B cell (primary cell): ENCODE results near the gene PHYHIPL. TPM values are rescaled to one million over a fixed set of nuclear protein-coding genes. Genes with fewer than 3 reads are reported as not detected.

ENCODE experiments used
- ATAC-seq: fragments of 200-7000 bp; cut with Tn5 transposase; one replicate; pipeline ENCODE4 v1.10.0; 2021; ENCODE audit warnings: low read depth, mild to moderate bottlenecking, moderate number of reproducible peaks, moderate library complexity
- CTCF ChIA-PET: fragments of 350-600 bp; sonication (Branson Sonifier 250); formaldehyde crosslinking; loops from one replicate; lab custom pipeline; 2021; ENCODE audit warnings: antibody characterized with exemption, inconsistent platforms; lab: Charles Lee
- POLR2A ChIA-PET: fragments of 350-600 bp; sonication (Branson Sonifier 250); formaldehyde crosslinking; loops from one replicate; lab custom pipeline; 2021; ENCODE audit warnings: antibody characterized with exemption; lab: Charles Lee
- DNase-seq: peaks from one replicate; pipeline ENCODE4 v3.0.0; 2013
- H2AFZ ChIP-seq: 2 replicates; pipeline ENCODE4 v1.6.1; 2012; ENCODE audit warnings: mild to moderate bottlenecking, low read depth, low read length; ENCODE audit not compliant: insufficient read depth, poor library complexity, severe bottlenecking
- H3K27ac ChIP-seq, 2 donors: 1 replicate in 1 of 2; 2 replicates in 1 of 2; pipeline ENCODE4 v1.5.1; 2012 to 2013; ENCODE audit warnings: low read length in 2 of 2, mild to moderate bottlenecking in 2 of 2, moderate library complexity in 1 of 2
- H3K27me3 ChIP-seq, 4 experiments: fragments of 200-600 bp in 1 of 4; sonication (generic) in 1 of 4; replicated peaks in 1 of 4; 1 replicate in 2 of 4; 2 replicates in 2 of 4; pipeline versions ENCODE4 v1.6.1 to v1.7.0; 2013 to 2016; ENCODE audit warnings: low read length in 3 of 4, mild to moderate bottlenecking in 2 of 4, mixed read lengths in 1 of 4, moderate library complexity in 1 of 4; ENCODE audit not compliant: insufficient read depth in 4 of 4, control insufficient read depth in 3 of 4; ENCODE audit errors: control extremely low read depth in 1 of 4
- H3K36me3 ChIP-seq, 2 experiments: replicated peaks in 1 of 2; 1 replicate in 1 of 2; 2 replicates in 1 of 2; pipeline versions ENCODE4 v1.6.1 to v1.7.1; 2013; ENCODE audit warnings: low read length in 1 of 2; ENCODE audit not compliant: insufficient read depth in 2 of 2, control insufficient read depth in 1 of 2; ENCODE audit errors: control extremely low read depth in 1 of 2, extremely low read depth in 1 of 2
- H3K4me1 ChIP-seq, 2 donors: fragments of 200-600 bp in 1 of 2; sonication (generic) in 1 of 2; 1 replicate in 1 of 2; 2 replicates in 1 of 2; pipeline versions ENCODE4 v1.5.1 to v1.6.1; 2013 to 2017; ENCODE audit warnings: low read length in 2 of 2; ENCODE audit not compliant: control insufficient read depth in 2 of 2, insufficient read depth in 2 of 2
- H3K4me2 ChIP-seq: replicated peaks from 2 replicates; pipeline ENCODE3; 2012; ENCODE audit warnings: mild to moderate bottlenecking, low read depth, low read length; ENCODE audit not compliant: poor library complexity, severe bottlenecking
- H3K4me3 ChIP-seq, 5 experiments: fragments of 200-600 bp in 1 of 5; sonication (generic) in 1 of 5; 1 replicate in 3 of 5; 2 replicates in 2 of 5; pipeline versions ENCODE4 v1.5.1 to v1.7.0; 2011 to 2016; ENCODE audit warnings: low read length in 4 of 5, mild to moderate bottlenecking in 4 of 5, low read depth in 2 of 5, control low read depth in 1 of 5, moderate library complexity in 1 of 5; ENCODE audit not compliant: insufficient read depth in 1 of 5; ENCODE audit errors: control extremely low read depth in 1 of 5, extremely low read depth in 1 of 5
- H3K79me2 ChIP-seq: fragments of 200-600 bp; sonication (generic); one replicate; pipeline ENCODE4 v1.6.0; 2016; ENCODE audit warnings: low read length; ENCODE audit not compliant: control insufficient read depth, insufficient read depth
- H3K9ac ChIP-seq: fragments of 200-600 bp; sonication (generic); 2 replicates; pipeline ENCODE4 v1.6.1; 2017; ENCODE audit warnings: mild to moderate bottlenecking, low read length, moderate library complexity
- H3K9me3 ChIP-seq, 3 donors: one replicate each; pipeline versions ENCODE4 v1.6.1 to v1.7.1; 2013; ENCODE audit warnings: low read length in 2 of 3; ENCODE audit not compliant: control insufficient read depth in 2 of 3, insufficient read depth in 1 of 3; ENCODE audit errors: control extremely low read depth in 1 of 3
- H4K20me1 ChIP-seq: 2 replicates; pipeline ENCODE4 v1.6.0; 2012; ENCODE audit warnings: mild to moderate bottlenecking, low read length; ENCODE audit not compliant: insufficient read depth, control insufficient read depth, poor library complexity, severe bottlenecking
- H3K27ac Mint-ChIP-seq: one replicate; pipeline ENCODE4 v1.8.0; 2021; ENCODE audit warnings: mixed read lengths
- H3K27me3 Mint-ChIP-seq: one replicate; pipeline ENCODE4 v1.8.0; 2021; ENCODE audit warnings: mixed read lengths
- H3K4me1 Mint-ChIP-seq: one replicate; pipeline ENCODE4 v1.8.0; 2021; ENCODE audit warnings: mixed read lengths
- H3K4me3 Mint-ChIP-seq: one replicate; pipeline ENCODE4 v1.8.0; 2021; ENCODE audit warnings: mixed read lengths
- H3K9me3 Mint-ChIP-seq: one replicate; pipeline ENCODE4 v1.8.0; 2022; ENCODE audit warnings: mixed read lengths; ENCODE audit not compliant: insufficient read depth
- EZH2 ChIP-seq: IDR thresholded peaks from 2 replicates; pipeline ENCODE4 v1.6.1; 2012; ENCODE audit warnings: borderline replicate concordance, low read depth, mild to moderate bottlenecking, moderate library complexity, low read length; ENCODE audit not compliant: insufficient read depth, poor library complexity, severe bottlenecking
- WGBS: methylation state at CpG from one replicate; pipeline ENCODE4 v1.1.5; 2013; ENCODE audit warnings: missing lambda C conversion rate; ENCODE audit not compliant: insufficient coverage; 5-methylcytosine and 5-hydroxymethylcytosine counted together
- intact Hi-C: fragments of 100-400 bp; cut with micrococcal nuclease; formaldehyde crosslinking; loops from one replicate; pipeline ENCODE4 v1.10.0; 2022
- polyA plus RNA-seq: library from polyadenylated mRNA; depleted of rRNA; stranded (reverse); fragments of >200 nt; gene quantifications from 2 replicates; pipeline ENCODE4 v1.2.3, GENCODE V29; 2012
- total RNA-seq, 2 donors: library from RNA; stranded (reverse); fragments of 120-200 nt in 1 of 2; gene quantifications; 1 replicate in 1 of 2; 2 replicates in 1 of 2; pipeline versions ENCODE4 v1.2.3 to v1.2.4, GENCODE V29; 2013 to 2022
- TF ChIP-seq, protein P1 (sequence below): fragments of 200-600 bp; IDR thresholded peaks from one replicate; pipeline ENCODE4 v1.8.0; 2022; ENCODE audit warnings: antibody characterized with exemption, mild to moderate bottlenecking

PHYHIPL gene
- total and polyA plus RNA-seq, 2 donors (not counting 1 experiment from before 2014, with no cell fraction given), result not detected

DNA sequence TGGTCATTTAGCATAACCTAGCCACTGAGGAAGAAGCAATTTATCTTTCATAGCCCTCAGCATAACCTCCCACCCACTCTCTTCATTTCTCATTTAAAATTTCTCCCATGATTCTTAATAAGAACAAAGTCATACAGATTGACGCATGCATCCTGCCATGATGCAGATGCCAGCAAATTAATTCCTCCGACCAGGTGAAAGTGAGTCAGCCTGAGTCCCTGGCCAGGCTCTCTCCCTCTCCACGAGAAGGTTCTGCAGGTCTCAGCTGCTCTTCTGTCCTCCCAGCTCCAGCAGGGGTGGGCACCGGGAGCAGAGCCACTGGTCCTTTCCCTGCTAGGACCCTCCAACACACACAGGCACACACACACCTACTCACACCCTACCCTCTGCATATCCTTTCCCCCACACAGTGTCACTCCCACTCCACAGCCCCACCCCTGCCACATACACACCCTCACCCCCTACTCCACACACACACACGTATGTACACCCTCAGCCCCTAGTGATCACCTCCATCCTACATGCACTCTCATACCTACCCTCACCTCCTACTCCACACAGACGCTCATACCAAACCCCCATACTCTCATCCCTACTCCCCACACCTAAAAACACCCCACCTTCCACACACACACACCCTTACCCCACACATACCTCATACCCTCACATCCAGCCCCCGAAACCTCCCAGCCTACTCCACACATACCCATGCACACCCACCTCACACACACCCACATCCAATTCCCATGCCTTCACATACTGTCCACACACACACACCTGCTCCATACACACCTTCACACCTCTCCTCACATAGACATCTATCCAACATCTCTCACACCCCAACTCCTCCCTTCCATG, 107.9 kb downstream of the PHYHIPL start:
- ATAC-seq, result no peak
- H3K27ac Mint-ChIP-seq, result no peak overlapping the region
- Histone ChIP-seq H3K27me3 (no peaks in the 10 kb centered on the region), H3K4me3 (no peak overlapping the region), H3K4me1 (no peaks in the 10 kb centered on the region), H3K9me3 (no peaks in the 10 kb centered on the region), H2AFZ (no peak overlapping the region), H3K36me3 (no peaks in the 10 kb centered on the region), H3K79me2 (no peaks in the 10 kb centered on the region), H3K27ac (no peak overlapping the region), H4K20me1 (no peaks in the 10 kb centered on the region), H3K4me2 (no peak overlapping the region), H3K9ac (no peak overlapping the region)
- TF ChIP-seq, protein P1, sequence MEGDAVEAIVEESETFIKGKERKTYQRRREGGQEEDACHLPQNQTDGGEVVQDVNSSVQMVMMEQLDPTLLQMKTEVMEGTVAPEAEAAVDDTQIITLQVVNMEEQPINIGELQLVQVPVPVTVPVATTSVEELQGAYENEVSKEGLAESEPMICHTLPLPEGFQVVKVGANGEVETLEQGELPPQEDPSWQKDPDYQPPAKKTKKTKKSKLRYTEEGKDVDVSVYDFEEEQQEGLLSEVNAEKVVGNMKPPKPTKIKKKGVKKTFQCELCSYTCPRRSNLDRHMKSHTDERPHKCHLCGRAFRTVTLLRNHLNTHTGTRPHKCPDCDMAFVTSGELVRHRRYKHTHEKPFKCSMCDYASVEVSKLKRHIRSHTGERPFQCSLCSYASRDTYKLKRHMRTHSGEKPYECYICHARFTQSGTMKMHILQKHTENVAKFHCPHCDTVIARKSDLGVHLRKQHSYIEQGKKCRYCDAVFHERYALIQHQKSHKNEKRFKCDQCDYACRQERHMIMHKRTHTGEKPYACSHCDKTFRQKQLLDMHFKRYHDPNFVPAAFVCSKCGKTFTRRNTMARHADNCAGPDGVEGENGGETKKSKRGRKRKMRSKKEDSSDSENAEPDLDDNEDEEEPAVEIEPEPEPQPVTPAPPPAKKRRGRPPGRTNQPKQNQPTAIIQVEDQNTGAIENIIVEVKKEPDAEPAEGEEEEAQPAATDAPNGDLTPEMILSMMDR, result no peak
- TF ChIP-seq EZH2, result no peak
- ChIA-PET POLR2A (no interaction called here), CTCF (no interaction called here)
- no peak overlapping the region for H3K4me3 Mint-ChIP-seq
- peaks cover 4% of the 10 kb centered on the region for H3K27me3 Mint-ChIP-seq
- peaks cover 2% of the 10 kb centered on the region for H3K9me3 Mint-ChIP-seq
- WGBS, result 78% methylated on average over 7 of the region's 7 CpGs
- intact Hi-C loops, result no loop called here
- DNase-seq, result no peak
- no peaks in the 10 kb centered on the region for H3K4me1 Mint-ChIP-seq

DNA sequence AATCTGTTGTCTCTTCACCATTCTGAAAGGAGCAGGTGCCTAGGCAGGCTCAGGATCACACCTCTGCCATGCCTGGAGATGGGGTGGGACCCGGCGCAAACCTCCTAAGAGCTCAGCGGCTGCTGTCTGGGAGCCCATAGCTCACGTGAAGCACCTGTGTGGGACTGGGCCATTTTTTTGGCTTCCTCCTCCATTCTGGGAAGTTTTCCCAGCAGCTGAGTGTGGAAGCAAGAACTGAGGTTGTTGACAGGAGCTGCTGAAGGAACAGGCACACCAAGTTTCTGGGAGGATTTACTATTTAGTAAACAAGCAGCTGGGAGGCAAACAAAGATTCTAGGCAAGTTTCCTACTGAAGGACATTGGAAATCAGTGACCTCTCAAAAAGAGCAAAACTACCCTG, 108.6 kb downstream of the PHYHIPL start:
- no peak for ATAC-seq
- CTCF ChIA-PET, result interaction anchor here (0.9 kb wide), 1 partner anchor 16 kb away, joined by 3 read pairs; no protein-coding TSS in a partner anchor
- DNase-seq, result no peak
- no peak for TF ChIP-seq EZH2
- TF ChIP-seq, protein P1, result no peak
- Histone ChIP-seq H3K9me3 (no peaks in the 10 kb centered on the region), H3K4me1 (no peaks in the 10 kb centered on the region), H3K27me3 (no peaks in the 10 kb centered on the region), H3K9ac (no peak overlapping the region), H3K4me3 (no peak overlapping the region), H2AFZ (no peak overlapping the region), H3K27ac (no peak overlapping the region), H3K79me2 (no peaks in the 10 kb centered on the region), H4K20me1 (no peaks in the 10 kb centered on the region), H3K4me2 (no peak overlapping the region), H3K36me3 (no peaks in the 10 kb centered on the region)
- peaks cover 2% of the 10 kb centered on the region for H3K9me3 Mint-ChIP-seq
- H3K27me3 Mint-ChIP-seq, result peaks cover 4% of the 10 kb centered on the region
- H3K4me3 Mint-ChIP-seq, result no peak overlapping the region
- POLR2A ChIA-PET, result no interaction called here
- 96% methylated on average over 4 of the region's 4 CpGs for WGBS
- H3K4me1 Mint-ChIP-seq, result no peaks in the 10 kb centered on the region
- intact Hi-C loops, result no loop called here
- no peak overlapping the region for H3K27ac Mint-ChIP-seq
